Epithelial cell of proximal tubule (primary cell): ENCODE measurements around the gene FKBP8. TPM values are rescaled to one million over a fixed set of nuclear protein-coding genes. Genes with fewer than 3 reads are reported as not detected.

ENCODE experiments used
- DNase-seq: peaks from one replicate; pipeline ENCODE4 v3.0.0-alpha.2; 2011; ENCODE audit warnings: low read depth
- H3K4me3 ChIP-seq: 2 replicates; pipeline ENCODE4 v1.5.1; 2011; ENCODE audit warnings: low read depth, mild to moderate bottlenecking, low read length
- CTCF ChIP-seq: conservative IDR thresholded peaks from 2 replicates; pipeline ENCODE4 v1.5.1; 2012; ENCODE audit warnings: low read depth, mild to moderate bottlenecking, low read length
- total RNA-seq: library from RNA; depleted of rRNA; stranded (reverse); fragments of >200 nt; gene quantifications from 2 replicates; pipeline ENCODE4 v1.2.3, GENCODE V29; 2015

Gene FKBP8
- total RNA-seq, 1 donor from 2014 or later: 315 TPM

GRCh38 chr19:18571564-18572344 lies 28.4 kb upstream of the FKBP8 start, which contains the start of gene UBA52:
TSS of gene UBA52 (plus strand) at chr19:18571857. CDS start at chr19:18573301, 1,444 bp downstream.
- peak; percentile 65 for DNase-seq
- TF ChIP-seq CTCF: no peak
- peak within 1 kb of the TSS; percentile 74 for H3K4me3 ChIP-seq

DNA sequence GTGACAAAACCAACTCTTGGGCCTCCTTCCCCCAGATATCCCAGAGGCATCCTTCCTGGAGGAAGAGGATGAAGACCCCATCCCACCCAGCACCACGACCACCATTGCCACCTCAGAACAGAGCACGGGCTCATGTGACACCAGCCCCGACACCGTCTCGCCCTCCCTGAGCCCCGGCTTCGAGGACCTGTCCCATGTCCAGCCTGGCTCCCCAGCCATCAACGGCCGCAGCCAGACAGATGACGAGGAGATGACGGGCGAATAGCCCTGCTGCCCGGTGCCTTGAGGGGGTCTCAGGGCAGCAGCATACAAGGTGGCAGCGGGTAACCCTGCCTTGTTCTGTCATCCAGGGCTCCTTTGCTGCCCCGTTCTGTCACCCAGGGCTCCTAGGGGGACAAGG lies 25.0 kb upstream of the FKBP8 start:
- DNase-seq: no peak
- no peak overlapping the region for H3K4me3 ChIP-seq
- no peak for TF ChIP-seq CTCF

DNA sequence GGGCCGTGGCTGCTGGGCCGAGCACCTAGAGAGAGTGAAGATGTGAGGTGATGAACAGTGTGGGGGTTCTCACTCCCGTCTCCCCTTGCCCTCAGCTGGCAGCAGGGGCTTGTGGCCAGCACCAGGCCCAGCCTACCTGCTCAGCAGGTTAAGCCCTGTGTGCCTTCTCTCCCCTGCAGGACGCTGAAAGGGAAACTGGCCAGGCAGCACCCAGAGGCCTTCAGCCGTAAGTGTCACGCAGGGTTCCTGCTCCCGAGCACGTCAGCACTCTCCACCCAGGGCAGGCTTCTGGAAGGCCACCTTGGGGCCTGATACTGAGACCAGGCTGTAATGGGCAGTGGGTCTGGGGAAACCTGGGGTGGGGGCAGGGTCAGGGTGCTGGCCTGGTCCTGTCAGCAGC lies 23.6 kb upstream of the FKBP8 start:
- no peak for TF ChIP-seq CTCF
- no peak overlapping the region for H3K4me3 ChIP-seq

GRCh38 chr19:18562086-18562485 lies 18.7 kb upstream of the FKBP8 start:
- no peak overlapping the region for H3K4me3 ChIP-seq
- no peak for TF ChIP-seq CTCF
- no peak for DNase-seq

More for the DNA sequence above, 23.6 kb upstream of the FKBP8 start:
- DNase-seq: no peak

DNA sequence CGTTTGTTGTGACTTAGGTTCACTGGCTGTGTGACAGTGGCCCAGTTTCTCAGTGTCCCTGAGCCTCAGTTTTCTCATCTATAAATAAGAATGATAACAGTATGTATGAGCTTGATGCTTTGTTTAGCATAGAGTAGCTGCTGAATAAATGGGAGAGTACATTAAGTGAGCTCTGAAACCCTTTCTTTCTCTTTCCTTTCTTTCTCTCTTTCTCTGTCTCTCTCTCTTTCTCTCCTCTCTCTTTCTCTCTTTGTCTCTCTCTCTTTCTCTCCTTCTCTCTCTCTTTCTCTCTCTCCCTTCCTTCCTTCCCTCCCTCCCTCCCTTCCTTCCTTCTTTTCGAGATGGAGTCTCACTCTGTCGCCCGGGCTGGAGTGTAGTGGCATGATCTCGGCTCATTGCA lies 16.3 kb upstream of the FKBP8 start:
- H3K4me3 ChIP-seq: no peak overlapping the region
- TF ChIP-seq CTCF: no peak
- DNase-seq: no peak

DNA sequence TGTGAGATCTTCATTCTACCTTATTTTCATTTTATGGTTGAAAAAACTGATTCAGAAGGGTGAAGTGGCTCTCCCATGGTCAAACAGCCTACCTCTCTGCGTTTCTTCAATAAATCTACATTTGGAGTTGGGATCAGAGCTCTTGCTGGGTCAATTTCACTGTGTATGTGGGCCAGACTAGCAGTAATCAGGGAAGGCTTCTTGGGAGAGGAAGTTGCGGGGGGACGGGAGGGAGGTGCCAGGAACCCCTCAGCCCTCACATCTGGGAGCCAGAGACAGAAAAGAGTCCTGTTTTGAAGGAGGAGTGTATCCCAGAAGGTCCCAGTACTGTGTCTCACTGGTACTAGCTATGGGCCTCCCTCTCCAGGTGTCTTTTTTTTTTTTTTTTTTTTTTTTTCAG lies 15.2 kb upstream of the FKBP8 start:
- DNase-seq: no peak
- peak overlapping the region; percentile 82 for H3K4me3 ChIP-seq
- TF ChIP-seq CTCF: no peak

DNA sequence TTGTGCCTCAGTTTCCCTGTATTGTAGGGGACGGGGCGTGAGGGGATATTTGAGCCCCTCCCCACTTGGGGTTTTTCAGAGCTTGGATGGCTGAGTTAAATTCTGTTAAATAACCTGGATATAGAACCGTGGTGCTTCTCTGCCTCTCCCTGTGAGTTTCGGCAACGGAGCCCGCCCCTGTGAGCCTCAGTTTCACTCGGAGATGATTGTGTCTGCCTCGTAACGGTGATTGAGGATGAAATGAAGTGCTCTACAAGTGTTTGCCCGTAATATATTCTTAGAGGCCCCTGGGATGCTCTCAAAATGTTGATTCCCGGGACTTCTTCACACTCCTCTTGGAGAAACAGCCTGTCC lies 14.8 kb upstream of the FKBP8 start:
- TF ChIP-seq CTCF: no peak
- no peak for DNase-seq
- H3K4me3 ChIP-seq: peak overlapping the region; percentile 82
